GM19452 (cell line): ENCODE results near the gene LRRFIP1.
"Not testable (repeated sequence)": the region's sequence is repeated elsewhere in the genome, so short reads cannot be mapped to it uniquely, and the experiment has no call there.

Source experiments
- ATAC-seq: cut with Tn5 transposase; IDR thresholded peaks from one replicate; pipeline ENCODE4 v1.9.1; 2021; ENCODE audit not compliant: unreplicated experiment

LRRFIP1 gene

DNA sequence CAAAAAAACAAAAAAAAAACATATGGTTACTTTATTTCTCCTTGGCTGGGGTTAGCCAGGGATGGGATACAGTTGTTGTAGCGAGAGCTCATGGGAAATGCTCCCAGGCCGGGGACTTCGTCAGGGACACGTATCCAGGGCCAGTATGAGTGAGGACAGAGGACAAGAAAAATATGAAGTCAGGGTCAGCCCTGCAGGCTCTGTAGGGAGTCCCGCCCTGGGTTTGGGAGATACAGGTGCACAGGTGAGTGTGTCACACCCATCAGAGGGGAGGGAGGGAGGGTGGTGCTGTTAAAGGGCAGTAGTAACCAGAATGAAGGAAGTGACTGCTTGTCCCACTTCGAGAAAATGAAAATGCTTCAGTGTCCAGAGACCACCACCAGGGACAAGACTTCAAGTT is 115.6 kb downstream of the LRRFIP1 start:
- ATAC-seq = no peak

DNA sequence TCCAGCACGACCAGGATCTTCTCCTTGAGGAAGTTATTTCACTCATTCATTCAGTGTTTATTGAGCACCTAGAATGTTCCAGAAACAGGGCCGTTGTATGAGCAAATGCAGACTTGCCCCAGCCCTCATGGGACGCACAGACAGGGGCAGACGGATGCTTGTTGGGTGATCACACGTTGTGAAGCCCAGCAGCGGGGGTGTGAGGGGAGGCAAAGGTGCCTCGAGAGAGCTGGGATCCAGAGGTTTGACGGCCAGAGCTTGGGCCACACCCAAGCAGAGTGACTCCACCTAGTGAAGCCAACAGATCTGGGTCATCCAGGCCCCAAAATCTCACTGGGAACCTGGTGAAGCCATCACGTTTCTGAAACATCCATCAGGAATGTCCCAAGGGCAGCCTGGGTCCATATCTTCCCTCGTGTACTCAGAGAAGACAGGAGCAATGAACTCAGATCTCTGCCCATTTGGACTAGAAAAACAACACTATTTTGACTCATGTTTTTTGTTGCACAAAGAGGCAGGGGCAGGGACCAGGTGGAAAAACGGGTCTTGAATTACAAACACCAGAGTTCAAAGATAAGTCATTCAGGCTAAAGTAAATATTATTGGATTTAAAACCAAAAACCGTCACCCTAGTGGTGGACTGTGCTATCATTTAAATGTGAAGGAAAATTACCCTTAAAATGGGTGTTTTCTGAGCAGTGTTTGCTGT is 116.3 kb downstream of the LRRFIP1 start:
- no peak for ATAC-seq

DNA sequence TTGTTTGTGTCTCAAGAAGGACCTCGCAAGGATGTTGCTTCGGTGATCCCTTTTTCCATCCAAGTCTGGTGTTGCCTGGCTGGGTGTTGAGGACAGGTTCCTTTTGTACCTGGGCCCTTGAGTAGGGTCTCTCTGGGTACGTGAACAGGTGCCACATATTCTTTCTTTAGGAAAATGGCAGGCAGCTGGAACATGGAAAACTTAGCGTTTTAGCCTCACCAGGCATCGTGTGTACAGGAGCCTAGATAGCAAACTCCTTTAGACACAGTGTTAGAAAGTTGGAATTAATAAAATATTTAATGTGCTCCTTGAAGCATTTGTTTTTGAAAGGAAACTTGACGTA is 116.9 kb downstream of the LRRFIP1 start:
- ATAC-seq = no peak

DNA sequence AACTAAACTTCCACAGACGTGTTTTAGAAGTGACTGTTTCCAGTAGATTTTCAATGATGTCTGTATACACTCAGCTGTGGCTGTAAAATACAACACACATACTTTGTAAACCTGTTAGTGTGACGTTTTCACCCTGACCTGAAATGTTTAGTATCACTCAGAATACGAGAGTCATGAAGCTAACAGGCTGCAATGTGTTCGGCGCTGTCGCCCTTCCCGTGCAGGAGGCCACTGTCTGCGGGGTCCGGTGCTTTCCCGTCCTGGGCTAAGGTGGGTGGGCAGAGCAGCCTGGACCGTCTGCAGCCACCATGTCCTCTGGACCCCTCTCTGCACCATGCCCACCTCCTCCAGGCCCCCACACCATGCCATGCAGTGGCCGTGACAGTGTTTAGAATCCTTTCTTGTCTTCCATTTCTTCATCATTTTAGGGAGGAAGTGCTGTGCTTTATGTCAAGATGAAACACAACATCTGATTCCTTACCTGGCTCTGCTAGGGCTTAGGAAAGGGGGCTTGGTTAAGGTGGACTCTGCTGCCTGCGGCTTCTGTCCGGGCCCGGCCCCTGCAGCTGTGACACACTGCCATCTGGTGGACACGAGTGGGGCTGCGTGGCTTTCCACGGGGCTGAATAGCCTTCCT is 117.3 kb downstream of the LRRFIP1 start:
- no peak for ATAC-seq

DNA sequence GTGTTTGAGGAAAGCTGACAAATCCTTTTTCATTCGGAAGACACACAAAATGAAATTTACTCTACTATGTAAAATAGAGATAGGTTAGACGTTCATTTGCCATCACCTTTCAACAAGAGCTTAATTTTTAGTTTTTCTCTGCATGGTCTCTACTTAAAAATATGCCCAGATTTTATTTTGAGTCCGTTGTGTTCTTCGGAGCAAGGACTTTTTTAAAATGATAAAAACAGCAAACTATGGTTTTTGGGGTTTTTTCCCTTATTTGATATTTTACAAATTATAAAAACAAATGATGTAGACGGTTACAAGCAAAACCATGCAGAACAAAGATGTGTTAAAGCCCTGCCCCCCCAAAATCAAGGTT is 117.8 kb downstream of the LRRFIP1 start:
- no peak for ATAC-seq

DNA sequence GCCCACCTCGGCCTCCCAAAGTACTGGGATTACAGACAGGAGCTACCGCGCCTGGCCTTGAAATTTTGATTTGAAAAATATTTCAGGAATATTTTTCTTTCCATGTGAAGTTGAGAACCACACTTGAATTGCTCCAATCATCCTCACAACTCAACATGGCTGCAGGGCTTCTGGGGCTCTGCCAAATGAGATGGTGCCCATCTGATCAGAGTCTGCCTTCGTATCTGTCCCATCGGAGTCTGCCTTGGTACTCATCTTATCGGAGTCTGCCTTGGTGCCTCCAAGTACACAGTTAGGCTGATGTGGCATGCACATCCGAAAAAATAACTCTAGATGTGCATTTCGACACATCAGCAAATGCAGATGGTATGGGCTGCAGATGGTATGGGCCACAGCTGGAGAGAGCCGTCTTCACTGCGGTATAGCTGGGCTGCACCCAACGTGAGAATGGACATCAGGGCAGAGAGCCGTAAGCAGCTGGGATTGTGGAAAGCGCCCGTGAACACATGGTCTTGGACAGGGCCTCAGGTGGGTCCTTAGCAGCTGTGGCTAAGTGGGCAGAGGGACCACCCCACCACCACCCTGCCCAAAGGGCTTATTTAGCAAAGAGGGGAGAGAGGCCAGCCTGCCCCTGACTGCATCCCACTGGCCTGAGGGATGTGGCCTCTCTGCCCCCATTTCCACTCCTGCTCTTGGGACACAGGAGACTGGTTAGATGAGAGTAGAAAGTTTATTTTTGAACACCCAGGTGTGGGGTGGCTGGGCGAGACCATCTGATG is 119.1 kb downstream of the LRRFIP1 start:
- no peak for ATAC-seq

DNA sequence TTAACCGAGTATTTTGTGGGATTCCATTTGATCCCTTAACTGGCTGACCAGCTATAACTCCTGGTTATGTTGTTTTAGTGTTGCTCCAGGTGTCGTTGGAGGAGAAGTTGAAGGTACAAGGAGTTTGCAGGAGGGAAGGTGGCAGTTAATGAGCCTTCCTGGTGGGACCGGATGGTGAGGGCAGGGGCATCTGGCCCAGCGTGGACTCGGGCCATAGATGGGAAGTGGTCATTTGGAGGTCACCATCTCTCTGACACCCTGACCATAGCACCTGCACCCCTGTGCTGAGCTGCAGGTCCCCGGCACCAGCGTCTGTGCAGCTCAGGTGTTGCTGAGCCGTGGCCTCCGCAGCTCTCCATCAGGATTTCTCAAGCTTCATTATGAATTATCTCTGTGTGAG is 119.8 kb downstream of the LRRFIP1 start:
- ATAC-seq = no peak

DNA sequence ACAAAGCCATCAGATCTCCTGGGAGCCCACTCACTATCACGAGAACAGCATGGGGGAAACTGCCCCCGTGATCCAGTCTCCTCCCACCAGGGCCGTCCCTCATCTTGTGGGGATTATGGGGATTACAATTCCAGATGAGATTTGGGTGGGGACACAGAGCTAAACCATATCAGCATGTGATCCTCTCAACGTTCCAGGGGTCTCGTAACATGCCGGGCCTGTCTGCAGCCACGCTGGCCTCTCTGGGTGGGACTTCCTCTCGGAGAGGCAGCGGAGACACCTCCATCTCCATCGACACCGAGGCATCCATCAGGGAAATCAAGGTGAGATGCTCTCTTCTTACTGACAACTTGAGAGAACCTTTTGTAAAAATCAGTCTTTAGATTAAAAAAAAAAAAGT is 121.6 kb downstream of the LRRFIP1 start:
- no peak for ATAC-seq

DNA sequence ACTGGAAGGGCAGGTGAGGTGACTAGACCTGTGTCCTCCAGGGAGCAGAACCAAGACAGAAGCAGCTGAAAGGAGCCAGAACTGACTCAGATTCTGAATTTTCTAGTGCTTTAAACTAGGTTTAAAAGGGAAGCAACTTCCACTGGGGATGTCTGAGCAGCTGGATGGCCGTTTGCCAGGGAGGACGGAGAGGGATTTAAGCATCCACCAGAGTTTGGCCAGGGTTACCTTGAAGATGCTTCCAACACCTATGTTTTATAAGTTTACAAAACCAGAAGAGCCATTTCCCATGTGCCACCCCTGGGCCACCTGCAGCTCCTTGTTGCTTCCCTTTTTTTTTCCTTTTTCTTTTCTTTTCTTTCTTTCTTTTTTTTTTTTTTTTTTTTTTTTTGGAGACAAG is 122.6 kb downstream of the LRRFIP1 start:
- ATAC-seq = no peak

DNA sequence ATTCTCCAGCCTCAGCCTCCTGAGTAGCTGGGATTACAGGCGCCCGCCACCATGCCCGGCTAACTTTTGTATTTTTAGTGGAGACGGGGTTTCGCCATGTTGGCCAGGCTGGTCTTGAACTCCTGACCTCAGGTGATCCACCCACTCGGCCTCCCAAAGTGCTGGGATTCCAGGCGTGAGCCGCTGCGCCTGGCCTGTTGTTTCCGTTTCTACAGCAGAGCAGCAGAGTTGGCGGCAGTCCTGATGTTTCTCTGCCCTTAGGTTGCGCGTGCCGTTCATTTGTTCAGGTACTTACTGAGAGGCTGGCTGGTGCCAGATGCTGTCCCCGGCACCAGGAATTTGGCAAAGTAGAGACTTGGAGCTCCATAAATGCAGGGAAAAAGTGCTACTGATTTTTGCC is 123.1 kb downstream of the LRRFIP1 start:
- not testable (repeated sequence) for ATAC-seq

DNA sequence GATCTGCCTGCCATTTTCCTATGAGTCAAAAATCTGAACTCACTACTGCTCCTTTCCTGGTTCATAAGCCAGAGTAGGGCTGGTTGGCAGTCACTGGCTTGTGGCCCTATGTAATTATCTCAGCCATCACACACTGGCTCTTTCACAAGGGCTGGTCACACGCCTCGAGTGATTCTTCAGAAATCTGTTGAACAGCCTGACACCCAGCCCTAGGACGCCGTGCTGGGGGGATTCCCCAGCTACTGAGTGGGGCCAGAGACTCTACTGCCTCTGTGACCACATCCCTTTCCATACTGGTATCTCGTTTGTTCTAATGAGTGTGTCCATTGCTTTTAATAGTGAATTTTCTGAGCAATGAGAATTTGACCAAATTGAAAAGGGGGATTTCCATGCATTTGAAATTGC is 125.4 kb downstream of the LRRFIP1 start:
- ATAC-seq = peak; percentile 99

DNA sequence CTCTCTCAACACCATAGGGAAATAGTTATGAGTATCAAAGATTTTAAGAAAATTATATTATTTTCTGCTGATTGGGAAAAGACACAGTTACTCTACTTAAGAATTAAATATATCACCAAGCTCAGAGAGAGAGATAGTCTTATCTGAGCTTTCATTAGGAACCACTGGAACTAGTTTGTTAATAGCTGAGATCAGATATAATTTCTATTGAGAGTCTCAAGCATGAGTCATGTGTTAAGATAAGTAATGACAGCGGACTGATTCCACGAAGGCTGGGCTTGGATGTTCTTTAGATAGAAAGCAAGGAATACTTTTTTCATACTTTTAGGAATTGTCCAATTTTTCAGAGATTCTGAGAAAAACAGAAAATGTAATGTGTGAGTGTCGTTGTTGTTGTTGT is 126.8 kb downstream of the LRRFIP1 start:
- ATAC-seq = no peak

DNA sequence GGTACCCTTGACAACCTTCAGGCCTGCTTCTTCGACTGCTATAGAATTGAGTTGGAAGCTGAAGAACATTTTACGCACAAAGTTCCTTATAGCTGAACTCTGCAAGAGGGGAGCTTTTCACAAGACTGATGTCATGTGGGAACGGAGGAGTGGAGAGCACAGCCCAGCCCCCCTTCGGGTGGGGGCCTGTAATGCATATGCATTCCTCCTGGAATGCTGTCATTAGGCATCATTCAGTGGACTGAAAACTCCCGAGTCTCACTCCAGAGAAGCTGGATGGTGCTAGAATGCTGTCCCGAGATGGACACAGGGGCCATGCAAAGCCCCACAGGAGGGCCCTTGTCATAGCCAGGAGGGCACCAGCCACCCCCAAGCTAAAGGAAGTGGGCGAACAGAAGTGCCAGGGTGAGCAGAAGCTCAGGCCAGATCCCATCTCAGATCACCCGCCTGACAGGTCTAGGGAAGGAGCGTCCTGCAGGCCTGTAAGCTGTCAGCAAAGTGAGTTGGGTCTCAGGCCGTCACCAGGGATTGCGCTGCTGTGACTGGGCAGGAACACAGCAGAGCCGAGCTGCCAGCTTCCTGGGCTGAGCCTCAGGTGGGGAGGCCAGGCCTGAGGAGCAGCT is 127.3 kb downstream of the LRRFIP1 start:
- ATAC-seq = no peak

DNA sequence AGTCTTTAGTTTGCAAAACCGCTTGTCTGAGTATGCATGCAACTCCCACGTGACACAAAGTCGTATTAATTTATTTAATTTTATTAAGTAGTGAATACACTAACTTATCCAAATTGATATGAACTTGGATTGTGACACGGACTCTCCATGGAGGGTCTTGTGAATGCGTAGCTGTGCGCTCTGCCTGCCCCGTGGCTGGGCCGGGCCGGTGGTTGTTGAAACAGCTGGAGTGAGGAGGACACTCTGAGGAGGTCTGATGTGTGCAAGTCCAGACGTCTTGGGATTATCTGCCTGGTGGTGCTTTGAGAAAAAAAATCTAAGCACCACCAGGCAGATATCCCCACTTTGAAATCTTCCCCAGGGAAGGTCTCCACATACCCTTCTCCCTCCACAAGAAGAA is 130.2 kb downstream of the LRRFIP1 start:
- no peak for ATAC-seq

DNA sequence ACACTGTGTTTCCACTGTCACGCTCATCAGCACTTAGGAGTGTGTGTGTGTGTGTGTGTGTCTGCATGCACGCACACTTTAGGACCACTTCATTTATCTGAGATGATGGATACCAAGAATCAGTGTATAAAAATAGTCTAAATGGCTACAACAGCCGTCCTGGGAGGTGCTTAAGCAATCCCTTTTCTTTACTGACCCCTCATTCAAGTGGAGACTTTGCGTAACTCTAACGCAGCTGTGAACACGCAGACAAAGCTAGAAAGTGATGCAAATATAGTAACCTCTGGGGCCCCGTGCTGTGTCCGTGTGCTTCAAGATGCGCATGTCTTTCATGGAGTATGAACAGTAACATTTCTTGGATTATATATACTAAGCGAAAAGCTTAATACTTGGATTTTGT is 130.8 kb downstream of the LRRFIP1 start:
- no peak for ATAC-seq

DNA sequence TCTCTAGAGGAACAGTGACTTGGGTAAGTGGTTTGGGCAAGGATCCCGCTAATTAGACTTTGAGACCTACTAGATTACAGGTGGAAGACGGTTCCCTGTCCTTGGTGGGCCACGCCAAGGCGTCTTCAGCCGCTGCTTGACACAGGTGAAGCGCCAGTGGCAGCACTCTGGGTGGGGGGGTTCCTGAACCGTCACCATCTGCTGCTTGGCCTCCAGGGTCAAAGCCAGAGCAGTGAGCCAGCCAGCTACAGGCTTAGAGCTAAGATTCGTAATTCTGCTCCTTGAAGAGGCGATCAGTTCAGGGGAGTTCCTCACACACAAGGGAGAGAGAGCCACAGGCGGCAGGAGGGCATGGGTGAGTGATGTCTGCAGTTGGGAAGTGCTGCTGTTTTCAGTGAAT is 131.8 kb downstream of the LRRFIP1 start:
- no peak for ATAC-seq

DNA sequence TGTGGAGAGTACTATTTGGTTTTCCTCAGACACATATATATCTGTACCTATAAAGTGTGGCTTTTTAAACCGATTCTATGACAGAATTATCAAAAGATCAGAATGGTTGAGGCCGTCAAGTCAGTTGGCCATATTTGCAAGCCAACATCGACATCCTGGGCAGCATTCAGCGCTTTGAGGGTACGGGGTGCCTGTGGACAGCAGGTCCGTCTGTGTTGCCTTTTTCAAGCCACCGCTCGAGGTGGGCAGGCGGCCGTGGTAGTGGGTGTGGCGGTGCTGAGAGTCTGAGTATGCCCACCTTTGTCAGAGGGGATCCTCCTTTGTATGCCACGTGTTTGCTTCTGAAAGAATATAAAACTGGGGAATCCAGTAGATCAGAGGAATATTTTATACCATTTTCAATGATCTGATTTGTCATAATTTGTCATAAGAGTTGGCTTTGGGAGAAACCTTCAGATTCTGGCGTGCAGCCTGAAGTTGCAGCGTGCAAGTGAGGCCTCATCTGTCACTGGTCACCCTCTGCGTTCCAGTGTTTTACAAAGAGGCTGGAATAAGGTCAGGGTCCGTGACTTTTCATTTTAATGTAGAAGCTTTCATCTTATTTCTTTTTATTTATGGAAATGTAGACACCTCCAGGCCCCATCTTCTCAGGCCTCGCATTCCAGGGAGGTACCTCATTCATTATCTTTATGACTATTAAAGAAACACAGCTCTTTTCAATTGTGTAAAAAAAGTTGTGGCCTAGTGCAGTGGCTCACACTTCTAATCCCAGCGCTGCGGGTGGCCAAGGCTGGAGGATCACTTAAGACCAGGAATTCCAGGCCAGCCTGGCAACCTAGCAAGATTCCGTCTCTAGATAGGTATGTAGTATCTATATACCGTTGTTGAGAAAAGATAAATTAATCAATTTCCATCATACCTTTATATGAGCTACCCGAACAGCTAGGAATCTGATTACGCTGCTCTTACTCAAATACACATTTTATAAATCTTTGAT is 133.4 kb downstream of the LRRFIP1 start:
- ATAC-seq = no peak

DNA sequence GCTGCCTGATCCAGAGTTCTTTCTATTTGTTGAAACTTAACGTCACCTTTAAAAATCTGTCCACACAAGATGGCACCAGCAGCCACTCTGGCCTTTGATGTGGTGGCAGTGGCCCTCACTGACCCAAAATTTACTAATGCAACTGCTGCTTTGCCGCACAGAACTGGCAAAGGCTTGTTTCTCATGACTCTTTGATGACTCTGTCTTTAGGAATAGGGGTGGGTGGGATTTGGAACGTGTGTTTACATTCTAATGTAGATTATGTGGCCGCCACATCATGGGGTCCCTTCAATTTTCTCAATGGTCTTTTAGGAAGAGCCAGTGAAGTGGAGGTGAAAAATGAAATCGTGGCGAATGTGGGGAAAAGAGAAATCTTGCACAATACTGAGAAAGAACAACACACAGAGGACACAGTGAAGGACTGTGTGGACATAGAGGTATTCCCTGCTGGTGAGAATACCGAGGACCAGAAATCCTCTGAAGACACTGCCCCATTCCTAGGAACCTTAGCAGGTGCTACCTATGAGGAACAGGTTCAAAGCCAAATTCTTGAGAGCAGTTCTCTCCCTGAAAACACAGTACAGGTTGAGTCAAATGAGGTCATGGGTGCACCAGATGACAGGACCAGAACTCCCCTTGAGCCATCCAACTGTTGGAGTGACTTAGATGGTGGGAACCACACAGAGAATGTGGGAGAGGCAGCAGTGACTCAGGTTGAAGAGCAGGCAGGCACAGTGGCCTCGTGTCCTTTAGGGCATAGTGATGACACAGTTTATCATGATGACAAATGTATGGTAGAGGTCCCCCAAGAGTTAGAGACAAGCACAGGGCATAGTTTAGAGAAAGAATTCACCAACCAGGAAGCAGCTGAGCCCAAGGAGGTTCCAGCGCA is 135.2 kb downstream of the LRRFIP1 start:
- ATAC-seq = not testable (repeated sequence)

DNA sequence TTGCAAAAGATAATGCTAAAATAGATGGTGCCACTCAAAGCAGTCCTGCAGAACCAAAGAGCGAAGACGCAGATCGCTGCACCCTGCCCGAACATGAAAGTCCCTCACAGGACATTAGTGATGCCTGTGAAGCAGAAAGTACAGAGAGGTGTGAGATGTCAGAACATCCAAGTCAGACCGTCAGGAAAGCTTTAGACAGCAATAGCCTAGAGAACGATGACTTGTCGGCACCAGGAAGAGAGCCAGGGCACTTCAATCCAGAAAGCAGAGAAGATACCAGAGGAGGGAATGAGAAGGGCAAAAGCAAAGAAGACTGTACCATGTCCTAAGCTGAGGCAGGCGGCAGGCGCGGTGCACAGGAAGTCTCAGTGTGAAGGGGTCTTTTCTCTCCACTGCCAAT is 136.4 kb downstream of the LRRFIP1 start:
- no peak for ATAC-seq

DNA sequence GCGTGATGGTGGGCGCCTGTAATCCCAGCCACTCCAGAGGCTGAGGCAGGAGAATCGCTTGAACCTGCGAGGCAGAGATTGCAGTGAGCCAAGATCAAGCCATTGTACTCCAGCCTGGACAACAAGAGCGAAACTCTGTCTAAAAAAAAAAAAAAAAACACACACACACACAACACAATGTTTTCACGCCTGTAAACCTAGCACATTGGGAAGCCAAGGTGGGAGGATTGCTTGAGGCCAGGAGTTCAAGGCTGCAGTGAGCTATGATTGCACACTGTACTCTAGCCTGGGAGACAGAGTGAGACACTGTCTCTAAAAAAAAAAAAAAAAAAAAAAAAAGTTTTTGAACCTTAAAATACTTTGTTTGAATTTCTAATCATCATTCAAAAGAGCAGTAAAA is 137.7 kb downstream of the LRRFIP1 start:
- not testable (repeated sequence) for ATAC-seq
